D721Med (cell line): ENCODE results near the gene PTCD1.

Experiments
- DNase-seq: peaks from one replicate; pipeline ENCODE4 v3.0.0; 2011; ENCODE audit warnings: low spot score; ENCODE audit not compliant: insufficient read length
- FAIRE-seq: peaks from 2 replicates; lab custom pipeline; 2011; peaks lifted over from hg19 to GRCh38; lab: Jason Lieb, UNC
- TF ChIP-seq, protein P1 (sequence below): IDR thresholded peaks from 2 replicates; pipeline ENCODE4 v1.5.1; 2012; ENCODE audit warnings: mild to moderate bottlenecking, control low read depth; ENCODE audit not compliant: insufficient read depth; ENCODE audit errors: missing control alignments

The PTCD1 gene

DNA sequence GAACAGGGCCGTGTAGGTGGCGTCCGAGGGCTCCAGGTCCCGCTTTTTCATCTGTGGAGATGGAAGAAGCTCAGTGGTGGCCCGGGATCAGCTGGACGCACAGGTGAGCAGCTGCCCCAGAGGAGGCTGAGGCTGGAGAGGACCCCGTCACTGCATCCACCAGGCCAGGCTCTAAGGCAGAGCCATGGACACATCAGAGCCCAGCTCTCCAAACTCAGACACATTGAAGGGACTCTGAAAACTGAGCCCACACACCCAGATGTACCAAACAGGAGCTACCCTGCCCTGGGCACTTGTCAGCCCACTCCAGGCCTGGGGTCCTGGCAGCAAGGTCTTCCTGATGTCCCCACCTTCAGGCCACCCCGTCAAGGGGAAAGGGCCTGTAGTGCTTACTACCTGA, 8.8 kb downstream of the PTCD1 start:
- TF ChIP-seq, protein P1, sequence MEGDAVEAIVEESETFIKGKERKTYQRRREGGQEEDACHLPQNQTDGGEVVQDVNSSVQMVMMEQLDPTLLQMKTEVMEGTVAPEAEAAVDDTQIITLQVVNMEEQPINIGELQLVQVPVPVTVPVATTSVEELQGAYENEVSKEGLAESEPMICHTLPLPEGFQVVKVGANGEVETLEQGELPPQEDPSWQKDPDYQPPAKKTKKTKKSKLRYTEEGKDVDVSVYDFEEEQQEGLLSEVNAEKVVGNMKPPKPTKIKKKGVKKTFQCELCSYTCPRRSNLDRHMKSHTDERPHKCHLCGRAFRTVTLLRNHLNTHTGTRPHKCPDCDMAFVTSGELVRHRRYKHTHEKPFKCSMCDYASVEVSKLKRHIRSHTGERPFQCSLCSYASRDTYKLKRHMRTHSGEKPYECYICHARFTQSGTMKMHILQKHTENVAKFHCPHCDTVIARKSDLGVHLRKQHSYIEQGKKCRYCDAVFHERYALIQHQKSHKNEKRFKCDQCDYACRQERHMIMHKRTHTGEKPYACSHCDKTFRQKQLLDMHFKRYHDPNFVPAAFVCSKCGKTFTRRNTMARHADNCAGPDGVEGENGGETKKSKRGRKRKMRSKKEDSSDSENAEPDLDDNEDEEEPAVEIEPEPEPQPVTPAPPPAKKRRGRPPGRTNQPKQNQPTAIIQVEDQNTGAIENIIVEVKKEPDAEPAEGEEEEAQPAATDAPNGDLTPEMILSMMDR = no peak

DNA sequence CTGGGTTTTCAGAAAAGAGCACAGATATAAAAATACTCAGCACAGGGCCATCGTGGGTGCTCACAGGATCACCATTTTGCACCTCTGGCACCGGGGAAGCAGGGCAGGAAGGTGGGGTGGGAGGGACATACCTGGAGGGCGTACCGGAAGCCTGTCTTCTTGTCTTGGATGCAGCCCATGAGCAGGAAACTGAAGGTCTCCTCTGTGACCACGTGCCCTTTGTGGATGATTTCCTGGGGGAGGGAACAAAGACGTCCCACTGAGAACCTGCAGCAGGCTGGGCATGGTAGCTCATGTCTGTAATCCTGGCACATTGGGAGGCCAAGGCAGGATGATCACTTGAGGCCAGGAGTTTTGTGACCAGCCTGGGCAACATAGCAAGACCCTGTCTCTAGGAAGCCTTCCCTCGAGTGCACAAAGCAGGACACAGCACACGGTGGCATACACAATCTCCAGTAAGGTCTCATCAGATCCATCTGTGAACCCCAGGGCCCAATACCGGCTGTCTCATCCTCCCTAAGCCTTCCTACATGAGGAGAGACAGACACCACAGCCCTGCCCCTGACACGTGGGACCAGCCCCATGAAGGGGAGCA, 9.5 kb downstream of the PTCD1 start:
- TF ChIP-seq, protein P1 = no peak
- DNase-seq (no peak), FAIRE-seq (no peak)

More for the DNA sequence above, 8.8 kb downstream of the PTCD1 start:
- FAIRE-seq (no peak), DNase-seq (no peak)

DNA sequence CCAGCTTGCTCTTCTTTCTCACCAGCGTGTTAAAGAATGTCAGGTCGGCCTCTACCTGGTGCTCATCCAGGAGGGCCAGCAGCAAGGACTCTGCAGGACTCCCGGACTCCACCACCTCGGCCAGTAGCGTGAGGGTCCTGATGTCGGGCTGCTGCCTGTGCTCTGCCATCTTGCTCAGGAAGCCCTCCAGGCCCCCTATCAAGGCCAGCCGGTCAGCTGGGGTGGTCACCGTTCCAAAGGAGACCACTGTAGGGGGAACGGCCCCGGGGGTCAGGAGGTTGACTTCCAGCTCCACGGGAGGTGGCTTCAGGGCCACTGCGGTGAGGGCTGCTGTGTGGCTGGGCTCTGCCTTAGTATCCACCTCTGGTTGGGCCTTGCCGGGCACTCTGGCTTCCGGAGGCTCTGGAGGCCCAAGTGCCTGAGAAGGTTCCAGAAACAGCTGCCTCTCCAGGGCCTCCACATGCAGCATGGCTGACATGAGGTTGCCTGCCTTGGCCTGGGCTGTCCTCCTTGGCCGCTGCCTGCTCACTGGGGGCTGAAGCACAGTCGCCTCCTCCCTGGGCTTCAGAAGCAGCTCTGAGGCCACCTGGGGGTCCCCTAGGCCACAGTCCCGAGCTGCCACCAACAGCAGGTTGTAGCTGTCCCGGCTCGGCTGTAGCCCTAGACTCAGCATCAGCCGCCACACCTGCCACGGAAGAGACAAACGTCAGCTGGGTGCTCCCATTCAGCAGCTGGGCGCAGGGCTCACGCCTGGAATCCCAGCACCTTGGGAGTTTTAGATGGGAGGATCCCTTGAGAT, 13.5 kb downstream of the PTCD1 start:
- FAIRE-seq = no peak
- no peak for DNase-seq
- TF ChIP-seq, protein P1 = no peak

DNA sequence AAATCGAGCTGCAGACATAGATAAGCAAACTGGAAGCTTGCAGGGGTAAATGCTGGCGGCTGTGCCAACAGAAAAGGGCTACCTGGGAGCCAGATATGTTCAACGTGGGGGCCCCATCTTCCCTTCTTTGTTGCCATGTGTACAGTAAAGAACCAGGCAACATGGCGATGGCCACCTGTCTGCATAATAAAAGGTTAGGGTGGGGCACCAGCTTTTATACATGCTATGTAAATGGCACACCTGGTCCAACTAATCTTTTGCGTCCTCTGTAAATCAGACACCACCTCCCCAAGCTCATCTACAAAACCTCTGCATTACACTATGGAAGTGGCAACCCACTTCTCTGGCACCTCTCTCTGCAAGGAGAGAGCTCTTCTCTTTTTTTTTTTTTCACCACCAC, 16.0 kb downstream of the PTCD1 start:
- TF ChIP-seq, protein P1 = no peak
- DNase-seq (no peak), FAIRE-seq (no peak)

DNA sequence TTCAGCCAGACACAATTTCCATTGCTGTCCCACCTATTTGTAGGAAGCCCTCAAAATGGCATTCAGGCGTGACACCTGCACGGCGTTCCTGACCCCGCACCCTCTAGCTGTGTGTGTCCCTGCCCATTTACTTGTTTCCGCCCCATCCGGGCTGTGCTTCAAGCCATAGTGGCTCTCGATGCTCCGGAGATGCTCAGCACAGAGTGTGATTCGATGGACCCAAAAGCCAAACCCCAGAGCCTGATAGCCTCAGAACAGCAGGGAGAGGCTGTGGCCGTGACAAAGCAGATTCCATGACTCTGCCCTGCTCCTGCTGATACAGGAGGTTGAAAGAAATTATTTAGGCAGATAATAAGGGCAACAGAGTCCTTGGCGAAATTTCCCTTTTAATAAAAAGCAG, 16.4 kb downstream of the PTCD1 start:
- FAIRE-seq (no peak), DNase-seq (no peak)
- TF ChIP-seq, protein P1 = no peak

DNA sequence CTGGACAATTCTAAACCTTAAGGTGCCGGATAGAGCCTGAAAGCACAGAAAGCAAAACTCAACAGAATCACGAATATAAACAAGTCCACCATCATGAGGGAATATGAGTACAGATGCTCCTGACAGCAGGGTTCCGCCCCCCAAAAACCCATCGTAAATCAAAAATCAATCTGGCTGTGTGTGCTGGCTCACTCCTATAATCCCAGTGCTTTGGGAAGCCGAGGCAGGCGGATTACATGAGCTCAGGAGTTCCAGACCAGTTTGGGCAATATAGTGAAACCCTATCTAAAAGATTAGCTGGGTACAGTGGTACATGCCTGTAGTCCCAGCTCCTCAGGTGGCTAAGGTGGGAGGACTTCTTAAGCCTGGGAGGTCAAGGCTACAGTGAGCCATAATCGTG, 17.6 kb downstream of the PTCD1 start:
- DNase-seq (no peak), FAIRE-seq (no peak)
- TF ChIP-seq, protein P1 = no peak

DNA sequence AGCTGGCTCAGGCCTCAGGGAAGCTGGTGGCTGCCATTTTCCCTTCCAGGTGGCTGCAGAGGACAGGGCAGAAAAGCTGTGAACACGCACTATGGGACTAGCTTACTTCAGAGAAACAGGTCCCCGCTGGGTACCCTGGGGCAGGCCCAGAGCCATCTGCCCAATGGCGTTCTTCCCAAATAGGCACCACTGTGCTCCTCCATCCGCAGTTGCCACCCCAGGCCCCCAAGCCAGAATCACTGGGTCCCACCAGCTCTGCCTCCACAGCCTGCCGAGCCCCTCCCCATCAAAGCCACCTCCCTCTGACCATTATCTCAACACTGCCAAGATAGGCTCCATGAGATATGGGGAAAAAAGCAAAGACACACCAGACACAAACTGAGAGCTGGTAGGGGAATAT, 18.4 kb downstream of the PTCD1 start:
- no peak for DNase-seq
- no peak for FAIRE-seq
- TF ChIP-seq, protein P1 = no peak
